ENCODE data around the gene XAGE2. TPM values are rescaled to one million over a fixed set of nuclear protein-coding genes. Genes with fewer than 3 reads are reported as not detected.

The XAGE2 gene
- total RNA-seq, 4 donors from 2014 or later: not detected

DNA sequence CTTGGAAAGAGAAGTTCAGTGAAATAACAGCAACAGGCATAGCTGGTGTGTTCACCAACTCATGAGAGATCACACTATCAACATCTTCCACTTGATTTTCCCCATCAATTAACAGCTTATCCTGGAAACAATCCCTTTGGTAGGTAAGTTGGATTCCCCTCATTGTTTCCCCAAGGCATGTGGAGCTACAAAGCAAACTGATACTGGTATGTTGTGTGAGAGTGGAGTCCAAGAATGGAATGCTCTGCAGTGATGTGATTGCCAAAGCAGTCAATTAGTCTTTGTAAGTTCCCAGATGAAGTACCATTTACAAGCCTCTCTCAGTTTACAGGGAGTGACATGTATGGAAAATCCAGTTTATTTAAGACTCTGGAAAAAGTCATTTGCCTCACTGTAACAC lies 13.7 kb upstream of the XAGE2 start:
- H3K27me3 ChIP-seq: no peaks in the 10 kb centered on the region
- no peaks in the 10 kb centered on the region for H3K9me3 ChIP-seq
- H3K36me3 ChIP-seq: no peaks in the 10 kb centered on the region
- no peaks in the 10 kb centered on the region for H3K4me1 ChIP-seq
- intact Hi-C loops (cut with DNase I): no loop called here
- no peak for DNase-seq (ENCODE audit: extremely low spot score)
- no peak overlapping the region for H3K27ac ChIP-seq (replicated peaks in 1 of 4)
- no peak for TF ChIP-seq POLR2A (IDR thresholded peaks at IDR 0.05; ENCODE audit: low read depth)
- TF ChIP-seq, protein P1, sequence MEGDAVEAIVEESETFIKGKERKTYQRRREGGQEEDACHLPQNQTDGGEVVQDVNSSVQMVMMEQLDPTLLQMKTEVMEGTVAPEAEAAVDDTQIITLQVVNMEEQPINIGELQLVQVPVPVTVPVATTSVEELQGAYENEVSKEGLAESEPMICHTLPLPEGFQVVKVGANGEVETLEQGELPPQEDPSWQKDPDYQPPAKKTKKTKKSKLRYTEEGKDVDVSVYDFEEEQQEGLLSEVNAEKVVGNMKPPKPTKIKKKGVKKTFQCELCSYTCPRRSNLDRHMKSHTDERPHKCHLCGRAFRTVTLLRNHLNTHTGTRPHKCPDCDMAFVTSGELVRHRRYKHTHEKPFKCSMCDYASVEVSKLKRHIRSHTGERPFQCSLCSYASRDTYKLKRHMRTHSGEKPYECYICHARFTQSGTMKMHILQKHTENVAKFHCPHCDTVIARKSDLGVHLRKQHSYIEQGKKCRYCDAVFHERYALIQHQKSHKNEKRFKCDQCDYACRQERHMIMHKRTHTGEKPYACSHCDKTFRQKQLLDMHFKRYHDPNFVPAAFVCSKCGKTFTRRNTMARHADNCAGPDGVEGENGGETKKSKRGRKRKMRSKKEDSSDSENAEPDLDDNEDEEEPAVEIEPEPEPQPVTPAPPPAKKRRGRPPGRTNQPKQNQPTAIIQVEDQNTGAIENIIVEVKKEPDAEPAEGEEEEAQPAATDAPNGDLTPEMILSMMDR (IDR thresholded peaks at IDR 0.05): no peak
- TF ChIP-seq POLR2AphosphoS5 (IDR thresholded peaks at IDR 0.05): no peak
- TF ChIP-seq EP300 (IDR thresholded peaks at IDR 0.05): no peak
- no peak overlapping the region for H3K4me3 ChIP-seq

DNA sequence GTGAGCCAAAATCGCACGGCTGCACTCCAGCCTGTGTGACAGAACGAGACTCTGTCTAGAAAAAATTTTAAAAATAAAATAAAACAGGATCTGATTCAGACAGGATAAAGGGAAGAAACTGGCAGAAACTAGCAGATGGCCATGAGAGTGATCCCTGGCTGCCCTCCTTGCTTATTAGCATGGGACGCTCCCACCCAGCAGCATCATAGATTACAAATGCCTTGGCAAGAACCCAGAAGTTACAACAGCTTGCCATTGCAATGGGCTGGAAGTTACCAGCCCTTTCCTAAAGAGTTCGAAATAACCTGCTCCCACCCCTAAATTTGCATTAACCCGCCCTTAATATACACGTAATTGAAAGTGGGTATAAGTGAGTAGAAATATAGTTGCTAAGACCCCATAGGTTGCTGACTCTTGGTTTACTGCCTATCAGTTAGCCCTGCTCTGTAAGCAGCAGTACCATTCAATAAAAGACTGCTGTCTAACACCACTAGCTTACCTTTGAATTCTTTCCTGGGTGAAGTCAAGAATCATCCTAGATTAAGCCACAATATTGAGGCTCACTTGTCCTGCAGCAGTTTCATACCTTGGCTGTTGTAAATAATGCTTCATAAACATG lies 9.1 kb upstream of the XAGE2 start:
- no peaks in the 10 kb centered on the region for H3K4me1 ChIP-seq
- H3K9me3 ChIP-seq: no peaks in the 10 kb centered on the region
- H3K36me3 ChIP-seq: no peaks in the 10 kb centered on the region
- TF ChIP-seq POLR2AphosphoS5 (IDR thresholded peaks at IDR 0.05) (no peak), EP300 (IDR thresholded peaks at IDR 0.05) (no peak), POLR2A (IDR thresholded peaks at IDR 0.05; ENCODE audit: low read depth) (no peak)
- TF ChIP-seq, protein P1 (IDR thresholded peaks at IDR 0.05): no peak
- H3K27me3 ChIP-seq: no peaks in the 10 kb centered on the region
- intact Hi-C loops (cut with DNase I): no loop called here
- WGBS: 53% methylated on average over 7 of the region's 7 CpGs
- H3K27ac ChIP-seq (replicated peaks in 1 of 4): no peak overlapping the region
- DNase-seq (ENCODE audit: extremely low spot score): no peak
- no peak overlapping the region for H3K4me3 ChIP-seq

DNA sequence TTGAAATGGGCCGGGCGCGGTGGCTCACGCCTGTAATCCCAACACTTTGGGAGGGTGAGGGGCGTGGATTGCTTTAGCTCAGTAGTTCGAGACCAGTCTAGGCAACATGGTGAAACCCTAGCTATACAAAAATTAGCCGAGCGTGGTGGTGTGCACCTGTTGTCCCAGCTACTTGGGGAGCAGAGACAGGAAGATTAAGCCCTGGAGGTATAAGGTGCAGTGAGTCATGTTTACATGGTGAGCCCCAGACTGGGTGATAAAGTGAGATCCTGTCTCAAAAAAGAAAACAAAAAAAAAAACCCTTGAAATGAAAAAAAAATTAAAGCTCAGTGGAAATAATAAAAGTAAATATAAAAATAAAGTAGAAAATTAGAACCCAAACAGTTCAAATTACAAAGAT lies 6.9 kb upstream of the XAGE2 start:
- DNase-seq (ENCODE audit: extremely low spot score): no peak
- Histone ChIP-seq H3K4me3 (no peak overlapping the region), H3K36me3 (no peaks in the 10 kb centered on the region), H3K9me3 (no peaks in the 10 kb centered on the region), H3K27me3 (no peaks in the 10 kb centered on the region), H3K27ac (replicated peaks in 1 of 4) (no peak overlapping the region), H3K4me1 (no peaks in the 10 kb centered on the region)
- TF ChIP-seq POLR2AphosphoS5 (IDR thresholded peaks at IDR 0.05): no peak
- no peak for TF ChIP-seq EP300 (IDR thresholded peaks at IDR 0.05)
- no peak for TF ChIP-seq POLR2A (IDR thresholded peaks at IDR 0.05; ENCODE audit: low read depth)
- TF ChIP-seq, protein P1 (IDR thresholded peaks at IDR 0.05): no peak
- intact Hi-C loops (cut with DNase I): no loop called here
- 88% methylated on average over 8 of the region's 8 CpGs for WGBS

DNA sequence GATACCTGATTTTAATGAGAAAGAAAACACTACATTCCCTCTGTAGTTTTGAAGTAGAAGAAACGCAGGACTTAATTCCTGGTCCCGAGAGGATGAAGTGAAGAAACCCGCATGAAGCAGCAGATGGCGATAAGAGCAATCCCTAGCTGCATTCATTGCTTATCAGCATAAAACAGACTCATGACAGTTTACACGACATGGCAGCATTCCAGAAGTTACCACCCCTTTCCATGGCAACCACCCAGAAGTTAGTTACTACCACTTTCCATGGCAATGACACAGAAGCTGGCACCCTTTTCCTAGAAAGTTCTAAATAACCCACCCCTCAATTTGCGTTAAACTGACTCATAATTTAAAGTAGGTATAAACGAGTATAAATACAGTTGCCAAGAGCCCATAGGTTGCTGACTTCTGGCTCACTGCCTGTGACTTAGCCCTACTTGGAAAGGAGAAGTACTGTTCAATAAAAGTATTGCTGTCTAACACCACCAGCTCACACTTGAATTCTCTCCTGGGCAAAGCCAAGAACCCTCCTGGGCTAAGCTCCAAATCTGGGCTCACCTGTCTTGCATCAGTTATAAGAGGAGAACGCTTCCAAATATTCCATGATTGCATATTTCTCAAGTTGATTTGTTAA lies 5.5 kb upstream of the XAGE2 start:
- no peaks in the 10 kb centered on the region for H3K36me3 ChIP-seq
- WGBS: 23% methylated on average over 8 of the region's 8 CpGs
- no peak overlapping the region for H3K27ac ChIP-seq (replicated peaks in 1 of 4)
- no peak for DNase-seq (ENCODE audit: extremely low spot score)
- TF ChIP-seq, protein P1 (IDR thresholded peaks at IDR 0.05): no peak
- TF ChIP-seq POLR2A (IDR thresholded peaks at IDR 0.05; ENCODE audit: low read depth): no peak
- no peak for TF ChIP-seq EP300 (IDR thresholded peaks at IDR 0.05)
- TF ChIP-seq POLR2AphosphoS5 (IDR thresholded peaks at IDR 0.05): no peak
- H3K4me3 ChIP-seq: no peak overlapping the region
- intact Hi-C loops (cut with DNase I): no loop called here
- H3K4me1 ChIP-seq: no peaks in the 10 kb centered on the region
- no peaks in the 10 kb centered on the region for H3K27me3 ChIP-seq
- no peaks in the 10 kb centered on the region for H3K9me3 ChIP-seq
